ENCODE results near the gene TRIM49C.
"Not testable (repeated sequence)": the region's sequence is repeated elsewhere in the genome, so short reads cannot be mapped to it uniquely, and the experiment has no call there.

The TRIM49C gene, protein sequence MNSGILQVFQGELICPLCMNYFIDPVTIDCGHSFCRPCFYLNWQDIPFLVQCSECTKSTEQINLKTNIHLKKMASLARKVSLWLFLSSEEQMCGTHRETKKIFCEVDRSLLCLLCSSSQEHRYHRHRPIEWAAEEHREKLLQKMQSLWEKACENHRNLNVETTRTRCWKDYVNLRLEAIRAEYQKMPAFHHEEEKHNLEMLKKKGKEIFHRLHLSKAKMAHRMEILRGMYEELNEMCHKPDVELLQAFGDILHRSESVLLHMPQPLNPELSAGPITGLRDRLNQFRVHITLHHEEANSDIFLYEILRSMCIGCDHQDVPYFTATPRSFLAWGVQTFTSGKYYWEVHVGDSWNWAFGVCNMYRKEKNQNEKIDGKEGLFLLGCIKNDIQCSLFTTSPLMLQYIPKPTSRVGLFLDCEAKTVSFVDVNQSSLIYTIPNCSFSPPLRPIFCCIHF

DNA sequence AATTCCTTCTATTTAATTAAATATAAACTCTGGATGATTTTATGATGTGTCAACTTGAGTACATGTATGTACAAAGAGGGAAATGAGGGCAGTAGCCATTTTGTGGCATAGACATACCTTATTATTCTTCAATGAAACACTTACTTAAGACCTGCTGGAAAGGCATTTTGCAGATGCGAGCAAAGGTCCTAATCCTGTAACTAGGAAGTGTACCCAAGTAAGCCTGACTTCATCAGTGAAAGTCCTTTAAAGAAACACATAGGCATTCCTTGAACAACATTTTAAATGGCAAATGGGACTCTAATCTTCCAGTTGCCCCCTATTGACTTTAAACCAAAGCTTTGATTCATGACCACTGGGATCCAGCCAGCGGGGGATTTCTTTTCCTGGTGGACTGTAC, at the start of gene TRIM49C:
Gene TRIM49C (plus strand): TSS at position 301 of the 400 bp plus-strand sequence. CDS start 4,106 bp downstream, outside the sequence.
- not testable (repeated sequence) for H3K4me1 ChIP-seq (ENCODE audit: control insufficient read depth, insufficient read depth, low read length); H3K4me3 ChIP-seq (ENCODE audit: low read depth, low read length); H3K27me3 ChIP-seq (ENCODE audit: control insufficient read depth, insufficient read depth, low read length); H3K36me3 ChIP-seq (ENCODE audit: control insufficient read depth, insufficient read depth, low read length); H3K9me3 ChIP-seq (ENCODE audit: control insufficient read depth, insufficient read depth, low read depth, low read length); H3K27ac ChIP-seq (ENCODE audit: low read depth, low read length); H3K9ac ChIP-seq (ENCODE audit: low read length)

DNA sequence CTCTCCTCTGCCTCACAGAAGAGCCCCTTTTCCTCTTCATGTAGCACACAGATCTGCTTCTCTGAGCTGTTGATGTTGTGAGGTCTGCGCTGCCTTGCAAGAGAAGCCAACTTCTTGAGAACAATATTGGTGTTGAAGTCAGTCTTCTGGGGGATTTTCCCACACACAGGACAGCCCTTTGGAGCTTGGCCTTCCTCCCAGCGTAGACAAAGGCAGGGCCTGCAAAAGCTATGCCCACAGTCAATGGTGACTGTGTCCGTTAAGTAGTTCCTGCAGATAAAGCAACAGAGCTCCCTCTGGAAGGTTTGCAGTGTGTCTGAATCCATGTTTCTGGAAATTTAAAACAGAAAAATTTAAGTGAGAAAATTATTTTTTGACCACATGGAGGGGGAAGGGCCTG, 6.7 kb upstream of the TRIM49C start:
- not testable (repeated sequence) for H3K36me3 ChIP-seq (ENCODE audit: control insufficient read depth, insufficient read depth, low read length); H3K9me3 ChIP-seq (ENCODE audit: control insufficient read depth, insufficient read depth, low read depth, low read length); H3K4me3 ChIP-seq (ENCODE audit: low read depth, low read length); H3K27ac ChIP-seq (ENCODE audit: low read depth, low read length); H3K4me1 ChIP-seq (ENCODE audit: control insufficient read depth, insufficient read depth, low read length); H3K27me3 ChIP-seq (ENCODE audit: control insufficient read depth, insufficient read depth, low read length); H3K9ac ChIP-seq (ENCODE audit: low read length)

DNA sequence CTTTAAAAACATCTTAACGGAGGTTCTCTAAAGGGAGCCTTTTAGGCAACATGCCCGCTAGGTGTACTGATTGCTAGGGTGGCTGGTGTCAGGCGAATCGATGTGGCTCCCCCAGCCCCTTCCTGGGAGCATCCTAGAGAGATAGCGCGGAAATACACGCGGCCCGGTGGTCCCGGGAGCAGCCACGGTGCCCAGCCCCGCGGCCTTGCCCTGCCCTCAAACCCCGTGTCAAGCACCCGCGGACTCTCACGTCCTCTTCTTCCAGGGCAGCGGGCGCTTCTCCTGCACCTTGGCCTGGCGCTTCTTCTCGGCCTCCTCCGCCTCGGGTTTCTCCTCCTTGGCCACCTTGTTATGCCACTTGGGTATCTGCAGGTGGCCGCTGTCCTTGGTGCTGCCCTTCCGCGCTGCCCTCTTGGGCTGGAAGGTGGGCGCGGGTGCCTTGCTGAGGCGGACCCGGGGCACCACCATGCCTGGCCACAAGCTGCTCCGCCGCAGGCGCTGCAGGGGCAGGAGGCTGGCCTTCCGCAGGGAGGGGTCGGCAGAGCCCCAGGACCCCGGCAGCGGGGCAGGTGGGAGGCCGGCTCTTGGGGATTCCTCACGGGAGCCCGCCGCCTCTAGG, 20.8 kb downstream of the TRIM49C start:
- H3K27ac ChIP-seq (ENCODE audit: low read depth, low read length); H3K9ac ChIP-seq (ENCODE audit: low read length): not testable (repeated sequence)

DNA sequence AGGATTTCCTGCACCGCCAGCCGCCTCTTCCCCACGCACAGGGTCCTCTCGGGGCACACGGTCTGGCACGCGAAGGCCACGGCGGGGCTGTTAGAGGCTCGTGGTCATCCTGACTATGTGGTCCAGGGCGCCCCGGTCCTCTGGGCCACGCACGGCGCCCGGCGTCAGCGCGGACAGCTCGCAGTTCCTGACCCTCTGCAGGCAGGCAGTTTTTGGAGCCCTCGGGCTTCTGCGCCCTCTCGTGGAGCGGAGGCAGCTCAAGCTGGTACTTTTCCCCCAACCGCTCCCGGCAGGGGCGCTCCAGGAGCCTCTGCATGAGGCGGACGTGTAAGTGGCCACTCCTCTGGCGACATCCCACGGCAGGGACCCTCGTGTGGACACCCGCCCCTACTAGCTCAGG, 21.4 kb downstream of the TRIM49C start:
- H3K27ac ChIP-seq (ENCODE audit: low read depth, low read length): not testable (repeated sequence)

More for the DNA sequence above, 20.8 kb downstream of the TRIM49C start:
- H3K4me3 ChIP-seq (ENCODE audit: low read depth, low read length); H3K9me3 ChIP-seq (ENCODE audit: control insufficient read depth, insufficient read depth, low read depth, low read length); H3K36me3 ChIP-seq (ENCODE audit: control insufficient read depth, insufficient read depth, low read length); H3K4me1 ChIP-seq (ENCODE audit: control insufficient read depth, insufficient read depth, low read length); H3K27me3 ChIP-seq (ENCODE audit: control insufficient read depth, insufficient read depth, low read length): not testable (repeated sequence)

DNA sequence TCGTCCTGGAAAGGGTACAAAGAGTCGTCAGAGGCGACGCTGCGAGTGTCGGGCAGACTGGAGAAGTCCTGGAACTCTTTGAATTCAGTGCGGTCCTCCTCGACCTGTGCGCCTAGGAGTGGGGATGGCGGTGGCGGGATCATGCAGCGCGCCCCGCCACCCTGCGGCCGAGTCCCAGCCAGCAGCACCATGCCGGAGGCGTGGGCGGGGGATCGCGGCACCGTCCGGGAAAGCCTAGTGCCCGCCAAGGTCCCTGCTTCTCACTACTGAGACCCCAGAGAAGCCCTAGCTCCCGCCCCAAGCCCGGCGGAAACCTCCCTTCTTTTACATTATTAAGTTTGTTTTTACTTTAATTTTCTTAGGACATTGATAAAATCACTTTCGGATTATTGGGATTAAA, 22.6 kb downstream of the TRIM49C start:
- not testable (repeated sequence) for H3K9me3 ChIP-seq (ENCODE audit: control insufficient read depth, insufficient read depth, low read depth, low read length); H3K4me1 ChIP-seq (ENCODE audit: control insufficient read depth, insufficient read depth, low read length); H3K4me3 ChIP-seq (ENCODE audit: low read depth, low read length); H3K27me3 ChIP-seq (ENCODE audit: control insufficient read depth, insufficient read depth, low read length); H3K27ac ChIP-seq (ENCODE audit: low read depth, low read length); H3K36me3 ChIP-seq (ENCODE audit: control insufficient read depth, insufficient read depth, low read length); H3K9ac ChIP-seq (ENCODE audit: low read length)

More for the DNA sequence above, 21.4 kb downstream of the TRIM49C start:
- H3K4me3 ChIP-seq (ENCODE audit: low read depth, low read length); H3K36me3 ChIP-seq (ENCODE audit: control insufficient read depth, insufficient read depth, low read length); H3K4me1 ChIP-seq (ENCODE audit: control insufficient read depth, insufficient read depth, low read length); H3K27me3 ChIP-seq (ENCODE audit: control insufficient read depth, insufficient read depth, low read length); H3K9me3 ChIP-seq (ENCODE audit: control insufficient read depth, insufficient read depth, low read depth, low read length); H3K9ac ChIP-seq (ENCODE audit: low read length): not testable (repeated sequence)

DNA sequence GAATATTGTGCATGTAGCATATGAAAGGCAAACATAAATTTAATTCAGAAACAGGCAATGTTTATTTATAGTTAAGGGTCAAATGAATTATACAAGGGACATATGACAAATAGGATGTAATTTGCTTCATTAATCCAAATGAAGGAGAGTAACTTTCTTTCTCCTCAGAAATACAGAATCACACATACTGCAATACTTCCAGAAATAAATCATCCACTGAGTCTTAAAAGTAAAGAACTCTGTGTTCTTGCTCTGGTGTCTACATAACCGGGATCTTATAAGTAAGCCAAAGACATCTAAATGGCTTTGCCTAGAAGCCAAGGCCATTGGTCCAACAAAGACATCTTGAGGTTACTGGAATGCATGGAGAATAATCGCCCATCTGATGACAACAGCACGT, 54.7 kb downstream of the TRIM49C start, which contains the start of gene UBTFL1:
Gene UBTFL1 (plus strand): TSS at position 301 of the 400 bp plus-strand sequence. CDS start 0 bp downstream, at position 301.
- not testable (repeated sequence) for H3K36me3 ChIP-seq (ENCODE audit: control insufficient read depth, insufficient read depth, low read length); H3K27me3 ChIP-seq (ENCODE audit: control insufficient read depth, insufficient read depth, low read length); H3K4me1 ChIP-seq (ENCODE audit: control insufficient read depth, insufficient read depth, low read length); H3K9ac ChIP-seq (ENCODE audit: low read length); H3K9me3 ChIP-seq (ENCODE audit: control insufficient read depth, insufficient read depth, low read depth, low read length); H3K27ac ChIP-seq (ENCODE audit: low read depth, low read length); H3K4me3 ChIP-seq (ENCODE audit: low read depth, low read length)

DNA sequence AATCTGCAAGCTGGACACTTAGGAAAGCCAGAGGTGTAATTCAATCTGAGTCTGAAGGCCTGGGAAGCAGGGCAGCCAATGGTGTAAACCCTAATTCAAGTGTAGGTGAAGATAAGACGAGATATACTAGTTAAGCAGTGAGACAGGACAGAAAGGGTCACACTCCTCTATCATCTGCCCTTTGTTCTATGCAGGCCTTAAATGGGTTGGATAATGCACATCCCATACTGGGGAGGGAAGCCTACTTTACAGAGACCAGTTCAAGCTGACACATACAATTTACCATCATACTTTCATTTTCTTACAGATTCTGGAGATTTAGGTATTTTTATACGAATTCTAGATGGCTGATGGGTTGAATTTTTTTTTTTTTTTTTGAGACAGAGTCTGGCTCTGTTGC, 57.8 kb downstream of the TRIM49C start:
- H3K4me1 ChIP-seq (ENCODE audit: control insufficient read depth, insufficient read depth, low read length); H3K27ac ChIP-seq (ENCODE audit: low read depth, low read length); H3K4me3 ChIP-seq (ENCODE audit: low read depth, low read length); H3K9ac ChIP-seq (ENCODE audit: low read length); H3K9me3 ChIP-seq (ENCODE audit: control insufficient read depth, insufficient read depth, low read depth, low read length); H3K27me3 ChIP-seq (ENCODE audit: control insufficient read depth, insufficient read depth, low read length); H3K36me3 ChIP-seq (ENCODE audit: control insufficient read depth, insufficient read depth, low read length): not testable (repeated sequence)

Data from HUES6 (cell line).